ENCODE results near the gene CR1L.
"Not testable (repeated sequence)": the region's sequence is repeated elsewhere in the genome, so short reads cannot be mapped to it uniquely, and the experiment has no call there.

- TF ChIP-seq EZH2 (IDR thresholded peaks at IDR 0.05; ENCODE audit: borderline replicate concordance); CTCF (IDR thresholded peaks at IDR 0.05; ENCODE audit: poor library complexity): not testable (repeated sequence)
Observed at GRCh38 chr1:207639362-207639761, 5.6 kb upstream of the CR1L start.
